ENCODE data around the gene SENP6. TPM values are rescaled to one million over a fixed set of nuclear protein-coding genes. Genes with fewer than 3 reads are reported as not detected.
"Not testable (repeated sequence)": the region's sequence is repeated elsewhere in the genome, so short reads cannot be mapped to it uniquely, and the experiment has no call there.

Gene SENP6
- total RNA-seq, 1 donor from 2014 or later, result 47.4 TPM

DNA sequence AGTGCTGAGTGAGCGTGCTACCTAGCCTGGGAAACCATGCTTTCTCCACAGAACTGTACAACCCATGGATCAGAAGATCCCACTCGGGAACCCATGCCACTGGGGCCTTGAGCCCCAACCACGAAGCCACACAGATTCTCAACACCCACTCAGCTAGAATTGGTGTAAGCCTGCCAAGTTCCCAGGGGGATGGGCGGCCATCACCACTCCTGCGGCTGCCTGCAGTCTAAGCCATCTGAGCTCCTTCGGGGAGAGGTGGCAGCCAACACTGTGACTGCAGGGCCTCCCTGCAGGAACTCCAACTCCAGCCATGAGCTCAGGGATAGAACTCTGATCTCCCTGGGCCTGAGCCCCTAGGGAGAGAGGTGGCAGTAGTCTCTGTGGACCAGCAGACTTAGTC lies 33.6 kb upstream of the SENP6 start:
- FAIRE-seq (peak; percentile 28), DNase-seq (ENCODE audit: low read depth) (no peak)
- H3K27me3 ChIP-seq (ENCODE audit: control insufficient read depth, insufficient read depth, low read length), result no peaks in the 10 kb centered on the region
- H3K36me3 ChIP-seq (ENCODE audit: control insufficient read depth, insufficient read depth, low read length), result no peaks in the 10 kb centered on the region
- H3K4me3 ChIP-seq (ENCODE audit: low read depth, low read length), result no peak overlapping the region
- TF ChIP-seq, protein P1, sequence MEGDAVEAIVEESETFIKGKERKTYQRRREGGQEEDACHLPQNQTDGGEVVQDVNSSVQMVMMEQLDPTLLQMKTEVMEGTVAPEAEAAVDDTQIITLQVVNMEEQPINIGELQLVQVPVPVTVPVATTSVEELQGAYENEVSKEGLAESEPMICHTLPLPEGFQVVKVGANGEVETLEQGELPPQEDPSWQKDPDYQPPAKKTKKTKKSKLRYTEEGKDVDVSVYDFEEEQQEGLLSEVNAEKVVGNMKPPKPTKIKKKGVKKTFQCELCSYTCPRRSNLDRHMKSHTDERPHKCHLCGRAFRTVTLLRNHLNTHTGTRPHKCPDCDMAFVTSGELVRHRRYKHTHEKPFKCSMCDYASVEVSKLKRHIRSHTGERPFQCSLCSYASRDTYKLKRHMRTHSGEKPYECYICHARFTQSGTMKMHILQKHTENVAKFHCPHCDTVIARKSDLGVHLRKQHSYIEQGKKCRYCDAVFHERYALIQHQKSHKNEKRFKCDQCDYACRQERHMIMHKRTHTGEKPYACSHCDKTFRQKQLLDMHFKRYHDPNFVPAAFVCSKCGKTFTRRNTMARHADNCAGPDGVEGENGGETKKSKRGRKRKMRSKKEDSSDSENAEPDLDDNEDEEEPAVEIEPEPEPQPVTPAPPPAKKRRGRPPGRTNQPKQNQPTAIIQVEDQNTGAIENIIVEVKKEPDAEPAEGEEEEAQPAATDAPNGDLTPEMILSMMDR (IDR thresholded peaks at IDR 0.05; ENCODE audit: insufficient read depth, low read length, severe bottlenecking), result no peak

DNA sequence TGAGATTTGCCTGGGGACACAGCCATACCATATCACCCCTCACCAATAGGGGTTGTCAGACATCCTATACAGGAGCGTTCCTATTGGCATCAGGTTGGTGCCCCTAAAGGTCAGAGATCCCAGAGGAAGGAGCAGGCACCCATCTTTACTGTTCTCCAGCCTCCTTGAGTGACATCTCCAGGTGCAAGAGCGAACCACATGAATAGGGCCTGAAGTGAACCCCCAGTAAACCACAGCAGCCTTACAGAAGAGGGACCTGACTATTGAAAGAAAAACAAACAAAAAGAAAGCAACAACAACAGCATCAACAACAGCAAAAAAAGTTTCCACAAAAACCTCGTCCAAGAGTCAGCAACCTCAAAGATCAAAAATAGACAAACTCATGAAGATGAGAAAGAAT lies 32.7 kb upstream of the SENP6 start:
- Histone ChIP-seq H3K27me3 (ENCODE audit: control insufficient read depth, insufficient read depth, low read length) (no peaks in the 10 kb centered on the region), H3K4me3 (ENCODE audit: low read depth, low read length) (no peak overlapping the region), H3K36me3 (ENCODE audit: control insufficient read depth, insufficient read depth, low read length) (no peaks in the 10 kb centered on the region)
- no peak for FAIRE-seq
- TF ChIP-seq, protein P1 (IDR thresholded peaks at IDR 0.05; ENCODE audit: insufficient read depth, low read length, severe bottlenecking), result no peak
- no peak for DNase-seq (ENCODE audit: low read depth)

DNA sequence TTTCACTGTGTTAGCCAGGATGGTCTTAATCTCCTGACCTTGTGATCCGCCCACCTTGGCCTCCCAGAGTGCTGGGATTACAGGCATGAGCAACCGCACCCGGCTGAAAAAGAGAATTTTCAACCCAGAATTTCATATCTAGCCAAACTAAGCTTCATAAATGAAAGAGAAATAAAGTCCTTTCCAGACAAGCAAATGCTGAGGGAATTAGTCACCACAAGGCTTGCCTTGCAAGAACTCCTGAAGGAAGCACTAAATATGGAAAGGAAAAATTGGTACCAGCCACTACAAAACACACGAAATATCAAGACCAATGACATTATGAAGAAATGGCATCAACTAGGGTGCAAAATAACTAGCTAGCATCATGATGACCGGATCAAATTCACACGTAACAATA lies 31.0 kb upstream of the SENP6 start:
- not testable (repeated sequence) for H3K27me3 ChIP-seq (ENCODE audit: control insufficient read depth, insufficient read depth, low read length); FAIRE-seq; H3K4me3 ChIP-seq (ENCODE audit: low read depth, low read length); H3K36me3 ChIP-seq (ENCODE audit: control insufficient read depth, insufficient read depth, low read length)
- DNase-seq (ENCODE audit: low read depth), result peak; percentile 7

DNA sequence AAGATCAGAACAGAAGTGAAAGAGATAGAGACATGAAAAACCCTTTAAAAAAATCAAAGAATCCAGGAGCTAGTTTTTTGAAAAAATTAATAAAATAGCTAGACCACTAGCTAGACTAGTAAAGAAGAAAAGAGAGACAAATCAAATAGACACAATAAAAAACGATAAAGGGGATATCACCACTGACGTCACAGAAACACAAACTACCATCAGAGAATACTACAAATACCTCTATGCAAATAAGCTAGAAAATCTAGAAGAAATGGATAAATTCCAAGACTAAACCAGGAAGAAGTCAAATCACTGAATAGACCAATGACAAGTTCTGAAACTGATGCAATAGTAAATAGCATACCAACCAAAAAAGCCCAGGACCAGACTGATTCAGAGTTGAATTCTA lies 29.6 kb upstream of the SENP6 start:
- Histone ChIP-seq H3K4me3 (ENCODE audit: low read depth, low read length) (no peak overlapping the region), H3K36me3 (ENCODE audit: control insufficient read depth, insufficient read depth, low read length) (no peaks in the 10 kb centered on the region), H3K27me3 (ENCODE audit: control insufficient read depth, insufficient read depth, low read length) (no peaks in the 10 kb centered on the region)
- DNase-seq (ENCODE audit: low read depth), result no peak
- TF ChIP-seq, protein P1 (IDR thresholded peaks at IDR 0.05; ENCODE audit: insufficient read depth, low read length, severe bottlenecking), result no peak
- FAIRE-seq, result no peak

DNA sequence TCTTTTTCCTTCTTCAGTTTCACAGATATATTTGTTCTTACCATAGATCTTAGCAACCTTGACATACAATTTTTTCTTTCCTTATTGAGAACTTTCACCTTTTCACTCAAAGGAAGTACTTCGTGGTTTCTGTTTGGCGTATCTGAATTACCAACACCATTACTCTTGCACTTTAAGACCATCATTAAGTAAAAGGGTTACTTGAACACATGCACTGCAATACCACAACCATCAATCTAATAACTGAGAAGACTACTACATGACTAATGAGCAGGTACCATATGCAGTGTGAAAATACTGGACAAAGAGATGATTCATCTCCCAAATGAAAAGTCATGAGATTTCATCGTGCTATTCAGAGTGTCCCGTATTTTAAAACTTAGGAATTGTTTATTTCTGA lies 21.7 kb upstream of the SENP6 start:
- TF ChIP-seq, protein P1 (IDR thresholded peaks at IDR 0.05; ENCODE audit: insufficient read depth, low read length, severe bottlenecking), result no peak
- no peaks in the 10 kb centered on the region for H3K27me3 ChIP-seq (ENCODE audit: control insufficient read depth, insufficient read depth, low read length)
- DNase-seq (ENCODE audit: low read depth) (peak; percentile 14), FAIRE-seq (no peak)
- H3K36me3 ChIP-seq (ENCODE audit: control insufficient read depth, insufficient read depth, low read length), result no peaks in the 10 kb centered on the region
- no peak overlapping the region for H3K4me3 ChIP-seq (ENCODE audit: low read depth, low read length)

DNA sequence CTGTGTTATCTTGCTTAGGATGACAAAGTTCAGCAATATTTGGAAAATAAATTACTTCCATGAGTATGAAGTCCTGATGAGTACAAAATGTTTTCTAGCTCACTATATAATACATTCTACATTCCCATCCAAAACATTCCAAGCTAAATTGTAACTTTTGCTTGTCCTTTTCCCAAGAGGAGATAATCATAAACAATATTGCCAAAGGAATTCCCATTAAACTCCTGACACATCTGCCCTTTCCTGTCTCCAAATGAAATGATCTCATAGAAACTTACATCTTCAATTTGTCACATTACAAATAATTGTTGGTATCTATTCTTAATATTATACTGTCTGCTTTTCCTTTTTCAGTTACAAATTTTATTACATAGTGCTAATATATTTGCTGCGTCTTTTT lies 20.4 kb upstream of the SENP6 start:
- TF ChIP-seq, protein P1 (IDR thresholded peaks at IDR 0.05; ENCODE audit: insufficient read depth, low read length, severe bottlenecking), result no peak
- DNase-seq (ENCODE audit: low read depth) (no peak), FAIRE-seq (no peak)
- H3K4me3 ChIP-seq (ENCODE audit: low read depth, low read length), result no peak overlapping the region
- H3K27me3 ChIP-seq (ENCODE audit: control insufficient read depth, insufficient read depth, low read length), result no peaks in the 10 kb centered on the region
- no peaks in the 10 kb centered on the region for H3K36me3 ChIP-seq (ENCODE audit: control insufficient read depth, insufficient read depth, low read length)

DNA sequence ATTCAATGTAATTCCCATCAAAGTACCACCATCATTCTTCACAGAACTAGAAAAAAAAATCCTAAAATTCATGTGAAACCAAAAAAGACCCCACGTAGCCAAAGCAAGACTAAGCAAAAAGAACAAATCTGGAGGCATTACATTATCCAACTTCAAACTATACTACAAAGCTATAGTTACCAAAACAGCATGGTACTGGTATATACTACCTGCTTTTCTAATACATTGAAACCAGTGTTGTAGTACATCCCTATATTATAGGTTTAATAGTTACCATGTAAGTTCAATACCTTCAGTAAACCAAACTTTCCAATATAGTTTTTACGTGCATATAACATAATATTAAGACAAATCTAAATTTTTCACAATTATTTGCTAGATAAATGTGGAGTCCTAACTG lies 17.1 kb upstream of the SENP6 start:
- H3K36me3 ChIP-seq (ENCODE audit: control insufficient read depth, insufficient read depth, low read length); H3K4me3 ChIP-seq (ENCODE audit: low read depth, low read length); DNase-seq (ENCODE audit: low read depth); FAIRE-seq; H3K27me3 ChIP-seq (ENCODE audit: control insufficient read depth, insufficient read depth, low read length): not testable (repeated sequence)
